HG02938 (cell line): ENCODE measurements around the gene ANKRD33B.
A peak's percentile ranks its signal among the peaks of the same experiment; 100 is the strongest.
"Not testable (repeated sequence)": the region's sequence is repeated elsewhere in the genome, so short reads cannot be mapped to it uniquely, and the experiment has no call there.

Source experiments
- ATAC-seq: cut with Tn5 transposase; IDR thresholded peaks from one replicate; pipeline ENCODE4 v1.9.1; 2021; ENCODE audit warnings: mild to moderate bottlenecking, moderate library complexity; ENCODE audit not compliant: unreplicated experiment

The ANKRD33B gene

GRCh38 chr5:10563945-10564837 is at the start of gene ANKRD33B:
ANKRD33B (plus strand) TSS chr5:10564070; CDS start chr5:10564468, 398 bp downstream.
- ATAC-seq, result peak; percentile 53

DNA sequence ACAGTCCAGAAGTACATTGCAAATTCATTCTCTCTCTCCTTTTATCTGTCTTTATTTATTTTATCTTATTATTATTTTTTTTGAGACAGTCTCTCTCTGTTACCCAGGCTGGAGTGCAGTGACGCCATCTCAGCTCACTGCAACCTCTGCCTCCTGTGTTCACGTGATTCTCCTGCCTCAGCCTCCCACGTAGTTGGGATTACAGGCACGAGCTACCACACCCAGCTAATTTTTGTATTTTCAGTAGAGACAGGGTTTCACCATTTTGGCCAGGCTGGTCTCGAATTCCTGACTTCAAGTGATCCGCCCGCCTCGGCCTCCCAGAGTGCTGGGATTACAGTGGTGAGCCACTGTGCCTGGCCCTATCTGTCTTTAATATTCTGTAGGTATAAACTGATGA is 49.3 kb upstream of the ANKRD33B start:
- ATAC-seq, result not testable (repeated sequence)

DNA sequence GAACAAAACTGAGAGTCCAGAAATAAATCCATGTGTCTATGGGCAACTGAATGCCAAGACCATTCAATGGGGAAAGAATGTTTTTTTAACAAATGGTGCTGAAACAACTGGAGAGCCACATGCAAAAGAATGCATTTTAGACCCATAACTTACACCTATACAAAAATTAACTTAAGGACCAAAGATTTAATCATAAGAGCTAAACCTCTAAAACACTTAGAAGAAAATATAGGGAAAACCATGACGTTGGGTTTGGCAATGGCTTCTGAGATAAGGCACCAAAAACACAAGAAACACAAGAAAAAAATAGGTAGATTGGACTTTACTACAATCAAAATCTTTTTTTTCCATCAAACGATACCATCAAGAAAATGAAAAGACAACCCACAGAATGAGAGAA is 48.4 kb upstream of the ANKRD33B start:
- no peak for ATAC-seq

DNA sequence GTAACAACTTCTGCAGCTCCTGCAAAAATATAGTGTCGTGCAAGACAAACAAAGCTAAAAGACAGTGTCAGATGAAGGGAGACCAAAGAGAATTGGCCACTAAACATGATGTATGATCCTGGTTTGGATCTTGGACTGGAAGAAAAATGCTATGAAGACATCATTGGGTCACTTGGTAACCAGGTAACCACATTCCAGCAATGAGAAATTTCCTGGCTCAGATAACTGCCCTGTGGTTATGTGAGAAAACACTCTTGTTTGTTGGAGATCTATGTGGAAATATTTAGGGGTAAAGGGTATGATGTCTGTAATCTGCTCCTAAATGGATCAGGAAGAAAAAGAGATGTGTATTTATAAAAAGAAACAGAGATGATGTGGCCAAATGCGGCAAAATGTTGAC is 45.5 kb upstream of the ANKRD33B start:
- no peak for ATAC-seq

DNA sequence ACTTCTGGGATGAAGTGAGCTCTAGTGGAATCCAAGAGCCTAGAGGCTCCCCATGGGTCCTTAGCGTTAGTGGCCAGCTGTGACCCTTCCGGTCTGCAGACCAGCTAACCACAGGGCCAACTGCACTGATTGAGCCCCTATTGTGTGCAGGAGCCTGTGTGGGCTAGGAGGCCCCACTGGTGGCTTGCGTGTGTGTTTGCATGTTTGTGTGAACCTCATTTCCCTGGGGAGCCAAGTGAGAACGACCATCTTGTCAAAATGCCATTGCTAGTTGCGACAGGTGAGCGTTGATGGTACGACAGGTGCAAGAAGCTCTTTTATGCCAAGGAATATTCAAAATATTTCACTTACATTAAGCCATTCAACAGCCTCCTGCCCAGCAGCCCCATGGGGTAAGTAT is 44.1 kb upstream of the ANKRD33B start:
- no peak for ATAC-seq

DNA sequence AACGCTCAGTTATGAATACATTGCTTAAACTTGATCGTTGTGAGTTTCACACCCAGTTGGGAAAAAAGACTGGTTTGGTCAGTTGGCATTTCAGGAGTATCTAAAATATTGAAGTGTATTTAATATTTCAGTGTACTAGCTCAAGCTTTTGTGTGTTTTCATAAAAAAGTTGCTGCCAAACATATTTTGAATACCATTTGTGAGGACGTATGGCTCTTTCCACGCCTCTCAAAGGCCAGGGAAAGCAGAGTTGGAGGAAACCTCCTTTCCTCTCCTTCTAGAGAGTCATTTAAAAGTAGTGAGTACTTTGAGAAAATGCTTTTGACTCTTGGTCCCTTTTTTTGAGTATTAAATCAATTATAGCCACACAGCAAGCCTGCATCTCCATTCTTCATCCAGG is 43.2 kb upstream of the ANKRD33B start:
- ATAC-seq, result no peak

GRCh38 chr5:10521466-10522223 is 42.2 kb upstream of the ANKRD33B start:
- no peak for ATAC-seq

DNA sequence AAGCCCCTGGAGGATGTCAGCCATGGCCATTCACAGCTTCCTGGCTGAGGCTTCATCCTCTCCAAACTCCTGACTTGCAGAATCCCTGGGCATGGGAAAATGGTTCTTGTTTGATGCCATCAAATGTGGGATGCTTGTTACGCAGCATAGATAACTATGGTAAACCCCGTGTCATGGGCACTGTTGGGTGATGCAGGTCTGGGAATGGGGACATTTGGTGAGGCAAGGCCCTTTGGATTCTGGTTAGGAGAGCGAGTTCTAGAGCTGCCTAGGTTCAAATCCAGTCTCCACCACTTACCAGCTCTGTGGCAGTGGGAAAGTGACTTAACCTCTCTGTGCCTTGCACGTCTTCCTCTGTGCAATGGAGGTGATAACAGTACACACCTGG is 41.7 kb upstream of the ANKRD33B start:
- ATAC-seq, result no peak

DNA sequence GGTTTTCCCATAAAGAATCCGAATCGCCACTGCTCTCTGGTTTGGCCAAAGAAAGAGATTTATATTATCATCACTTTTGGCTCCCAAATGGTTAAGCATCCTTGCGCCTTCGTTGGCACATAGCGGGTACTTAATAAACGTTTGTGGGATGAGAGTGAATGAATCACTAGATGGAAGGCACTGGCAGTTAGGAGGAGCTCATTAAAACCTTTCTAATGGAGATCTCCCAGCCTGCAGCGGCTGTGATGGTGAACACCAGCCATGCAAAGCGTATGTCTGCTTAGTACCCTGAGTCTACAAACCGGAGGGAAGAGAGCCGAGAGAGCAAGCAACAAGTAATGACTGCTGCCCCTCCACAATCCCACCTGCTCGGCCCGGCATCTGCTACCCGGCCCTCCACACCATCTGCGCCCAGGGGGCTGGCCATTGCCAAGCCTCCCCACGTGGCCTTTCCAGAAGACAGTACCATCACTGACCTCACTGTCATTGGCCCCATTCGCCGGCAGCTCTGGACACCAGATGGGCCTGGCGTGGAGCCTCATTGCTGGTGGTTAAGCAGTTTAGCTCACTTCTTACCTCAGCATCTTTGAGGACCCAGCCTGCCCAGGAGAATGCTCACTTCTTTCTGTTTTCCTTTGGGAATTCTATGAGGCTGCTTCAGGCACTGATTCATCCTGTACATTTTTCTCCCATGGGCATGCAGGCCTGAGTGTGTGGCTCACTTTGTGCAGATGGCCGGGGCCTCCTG is 39.3 kb upstream of the ANKRD33B start:
- ATAC-seq, result no peak

GRCh38 chr5:10525124-10525495 is 38.8 kb upstream of the ANKRD33B start:
- ATAC-seq, result no peak

DNA sequence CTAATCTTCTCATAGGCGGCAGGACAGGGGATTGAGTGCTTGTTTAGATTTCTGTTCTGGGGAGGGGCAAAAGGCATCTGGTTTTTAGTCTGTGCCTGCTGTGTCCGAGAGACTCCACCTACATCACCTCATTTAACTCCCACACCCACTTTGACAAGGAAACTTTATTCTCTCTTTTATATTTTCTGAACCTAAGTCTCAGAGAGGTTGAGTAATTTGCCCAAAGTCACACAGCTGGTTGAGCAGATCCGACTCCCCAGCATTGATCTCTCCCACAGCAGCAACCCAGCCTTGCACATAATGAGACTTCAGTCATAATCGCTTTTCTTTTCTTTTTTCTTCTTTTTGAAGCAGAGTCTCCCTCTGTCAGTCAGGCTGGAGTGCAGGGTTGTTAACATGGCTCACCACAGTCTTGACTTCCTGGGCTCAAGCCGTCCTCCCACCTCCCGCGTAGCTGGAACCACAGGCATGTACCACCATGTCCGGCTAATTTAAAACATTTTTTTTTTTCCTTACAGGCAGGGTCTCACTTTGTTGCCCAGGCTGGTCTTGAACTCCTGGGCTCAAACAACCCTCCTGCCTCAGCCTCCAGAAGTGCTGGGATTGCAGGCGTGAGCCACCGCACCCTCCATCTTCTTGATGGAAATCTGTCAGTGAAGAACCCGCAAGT is 36.5 kb upstream of the ANKRD33B start:
- no peak for ATAC-seq

DNA sequence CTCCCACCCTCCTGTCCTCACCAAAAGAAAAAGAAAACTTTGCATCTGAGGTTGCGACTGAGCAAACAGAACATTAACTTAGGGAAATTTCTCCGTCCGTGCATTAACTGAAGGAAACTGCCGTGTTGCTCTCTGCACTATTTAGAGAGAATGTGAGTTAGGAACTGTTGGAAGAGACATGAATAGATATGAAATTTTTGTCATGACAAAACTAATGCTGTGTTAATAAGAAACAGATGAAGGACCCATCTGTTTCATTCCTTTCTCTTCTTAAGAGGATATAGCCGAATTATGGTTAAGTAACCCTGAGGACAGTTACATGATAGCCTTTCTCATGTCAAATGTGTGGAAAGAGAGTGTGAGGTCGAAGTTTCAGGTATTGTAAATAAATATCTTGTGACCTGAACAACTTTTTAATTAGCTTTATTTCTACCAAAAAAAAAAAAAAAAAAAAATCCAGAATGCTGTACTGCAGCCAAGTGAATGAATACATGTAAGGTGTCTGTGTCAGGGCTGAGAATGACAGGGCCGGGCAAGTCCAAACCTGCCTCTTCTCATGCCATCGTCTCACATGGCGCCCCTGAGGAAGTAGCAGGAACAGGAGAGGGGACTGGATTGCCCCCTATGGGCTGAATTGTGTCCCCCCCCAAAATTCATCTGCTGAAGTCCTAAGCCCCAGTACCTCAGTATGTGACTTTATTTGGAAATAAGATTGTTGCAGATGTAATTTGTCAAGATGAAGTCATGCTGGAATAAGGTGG is 35.6 kb upstream of the ANKRD33B start:
- no peak for ATAC-seq

DNA sequence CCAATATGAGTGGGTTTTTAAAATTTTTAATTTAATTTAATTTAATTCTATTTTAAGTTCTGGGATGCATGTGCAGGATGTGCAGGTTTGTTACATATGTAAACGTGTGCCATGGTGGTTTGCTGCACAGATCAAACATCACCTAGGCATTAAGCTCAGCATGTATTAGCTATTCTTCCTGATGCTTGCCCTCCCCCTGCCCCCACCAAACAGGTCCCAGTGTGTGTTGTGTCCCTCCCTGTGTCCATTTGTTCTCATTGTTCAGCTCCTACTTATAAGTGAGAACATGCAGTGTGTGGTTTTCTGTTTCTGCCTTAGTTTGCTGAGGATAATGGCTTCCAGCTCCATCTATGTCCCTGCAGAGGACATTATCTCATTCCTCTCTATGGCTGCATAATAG is 35.0 kb upstream of the ANKRD33B start:
- no peak for ATAC-seq

DNA sequence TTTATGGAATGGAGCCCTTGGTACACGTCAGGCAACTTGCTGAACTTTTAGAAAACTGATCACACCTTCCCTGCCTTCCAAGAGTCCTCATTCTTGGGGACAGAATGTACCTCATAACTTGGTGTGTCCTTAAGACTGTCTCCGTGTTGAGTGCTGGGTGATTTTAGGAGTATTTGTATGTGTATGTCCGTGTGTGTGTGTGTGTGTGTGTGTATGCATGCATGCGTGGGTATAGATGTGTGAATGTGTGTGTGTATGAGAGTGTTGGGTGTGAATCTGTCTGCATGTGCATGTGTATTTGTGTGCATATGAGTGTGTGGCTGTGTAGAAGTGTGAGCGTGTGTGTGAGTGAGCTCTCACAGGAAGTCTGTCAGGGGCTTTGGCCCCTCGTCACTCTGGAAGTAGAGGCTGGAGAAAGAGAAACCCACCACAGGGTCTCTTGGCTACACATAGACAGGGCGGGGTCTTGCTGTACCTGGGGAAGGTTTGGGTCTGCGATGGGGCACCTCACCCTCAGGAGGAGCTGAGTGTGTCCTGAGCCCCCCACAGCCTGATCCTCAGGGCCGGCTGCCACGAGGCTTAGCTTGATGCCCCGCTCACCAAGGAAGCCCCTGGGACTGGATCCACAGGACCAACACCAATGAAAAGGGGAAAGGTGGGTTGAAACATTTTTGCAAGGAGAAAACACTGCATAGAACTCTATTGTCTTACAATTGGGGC is 33.1 kb upstream of the ANKRD33B start:
- no peak for ATAC-seq

- ATAC-seq, result no peak
Measured at GRCh38 chr5:10532421-10532820, 31.4 kb upstream of the ANKRD33B start.

GRCh38 chr5:10533226-10533625 is 30.6 kb upstream of the ANKRD33B start:
- ATAC-seq, result no peak

- ATAC-seq, result no peak
Measured at GRCh38 chr5:10534561-10535530, 29.0 kb upstream of the ANKRD33B start.

DNA sequence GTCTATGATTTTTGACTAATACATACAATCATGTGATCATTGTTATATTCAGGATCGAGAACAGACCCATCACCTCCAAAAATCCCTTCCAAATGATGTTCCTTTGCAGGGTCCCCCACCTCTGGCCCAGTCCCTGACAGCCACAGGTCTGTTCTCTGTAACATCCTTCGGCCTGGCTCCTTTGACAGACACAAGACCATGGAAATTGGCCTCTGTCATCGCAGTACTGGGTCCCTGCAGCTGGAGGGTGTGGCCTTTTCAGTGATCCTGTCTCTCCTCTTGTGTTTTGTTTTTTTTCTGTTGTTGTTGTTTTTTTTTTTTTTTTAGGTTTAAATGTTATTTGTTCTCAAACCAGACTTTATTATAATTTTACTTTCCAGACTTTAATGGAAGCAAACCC is 27.4 kb upstream of the ANKRD33B start:
- no peak for ATAC-seq
